Ecto neural progenitor cell (in vitro differentiated cells): Measurements from ENCODE around the gene GTPBP6.
"Not testable (repeated sequence)": the region's sequence is repeated elsewhere in the genome, so short reads cannot be mapped to it uniquely, and the experiment has no call there.

Experiments
- DNase-seq: peaks from one replicate; pipeline ENCODE4 v3.0.0-alpha.2; 2018; ENCODE audit warnings: low spot score

The GTPBP6 gene

DNA sequence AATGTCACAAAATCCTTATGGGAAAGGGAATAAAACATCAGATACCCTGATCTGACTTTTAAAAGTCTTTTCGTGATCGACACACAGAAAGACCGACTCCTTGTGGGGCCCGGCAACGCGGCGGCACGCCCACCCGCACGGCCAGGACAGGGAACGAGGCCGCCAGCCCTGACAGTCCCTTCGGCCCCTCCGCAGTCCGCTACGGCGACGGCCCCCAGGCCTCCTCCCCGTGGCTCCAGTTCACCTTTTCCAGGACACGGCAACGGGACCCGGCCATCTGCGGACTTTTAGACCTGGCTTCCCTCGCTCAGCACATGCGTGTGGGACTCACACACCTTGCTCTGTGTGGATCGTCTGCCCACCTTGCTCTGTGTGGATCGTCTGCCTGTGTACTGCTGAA, 33.6 kb upstream of the GTPBP6 start:
- DNase-seq = no peak

DNA sequence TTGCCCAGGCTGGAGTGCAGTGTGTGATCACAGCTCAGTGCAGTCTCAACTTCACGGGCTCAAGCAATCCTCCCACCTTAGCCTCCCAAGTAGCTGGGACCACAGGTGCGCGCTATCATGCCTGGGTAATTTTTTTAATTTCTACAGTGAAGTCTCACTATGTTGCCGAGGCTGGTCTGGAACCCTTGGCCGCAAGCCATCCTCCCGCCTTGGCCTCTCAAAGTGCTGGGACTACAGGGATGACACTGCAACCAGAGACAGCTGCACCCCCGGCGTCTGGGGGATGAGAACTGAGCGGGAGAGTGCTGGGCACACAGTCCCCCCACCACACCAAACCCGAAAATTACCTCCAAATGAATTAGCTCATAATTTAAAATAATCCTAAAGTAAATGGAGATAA, 33.1 kb upstream of the GTPBP6 start:
- DNase-seq = no peak

DNA sequence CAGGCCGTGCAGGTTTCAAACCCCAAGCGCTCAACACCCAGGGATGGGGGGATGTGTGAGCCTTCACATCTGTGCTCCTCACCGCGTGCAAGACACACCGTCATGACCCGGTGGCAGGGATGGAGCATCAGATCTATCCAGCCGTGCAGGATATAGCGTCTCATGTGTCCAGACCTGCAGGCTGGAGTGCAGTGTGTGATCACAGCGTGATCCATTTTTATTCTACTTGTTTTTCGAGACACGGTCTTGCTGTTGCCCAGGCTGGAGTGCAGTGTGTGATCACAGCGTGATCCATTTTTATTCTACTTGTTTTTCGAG, 32.7 kb upstream of the GTPBP6 start:
- DNase-seq = not testable (repeated sequence)

DNA sequence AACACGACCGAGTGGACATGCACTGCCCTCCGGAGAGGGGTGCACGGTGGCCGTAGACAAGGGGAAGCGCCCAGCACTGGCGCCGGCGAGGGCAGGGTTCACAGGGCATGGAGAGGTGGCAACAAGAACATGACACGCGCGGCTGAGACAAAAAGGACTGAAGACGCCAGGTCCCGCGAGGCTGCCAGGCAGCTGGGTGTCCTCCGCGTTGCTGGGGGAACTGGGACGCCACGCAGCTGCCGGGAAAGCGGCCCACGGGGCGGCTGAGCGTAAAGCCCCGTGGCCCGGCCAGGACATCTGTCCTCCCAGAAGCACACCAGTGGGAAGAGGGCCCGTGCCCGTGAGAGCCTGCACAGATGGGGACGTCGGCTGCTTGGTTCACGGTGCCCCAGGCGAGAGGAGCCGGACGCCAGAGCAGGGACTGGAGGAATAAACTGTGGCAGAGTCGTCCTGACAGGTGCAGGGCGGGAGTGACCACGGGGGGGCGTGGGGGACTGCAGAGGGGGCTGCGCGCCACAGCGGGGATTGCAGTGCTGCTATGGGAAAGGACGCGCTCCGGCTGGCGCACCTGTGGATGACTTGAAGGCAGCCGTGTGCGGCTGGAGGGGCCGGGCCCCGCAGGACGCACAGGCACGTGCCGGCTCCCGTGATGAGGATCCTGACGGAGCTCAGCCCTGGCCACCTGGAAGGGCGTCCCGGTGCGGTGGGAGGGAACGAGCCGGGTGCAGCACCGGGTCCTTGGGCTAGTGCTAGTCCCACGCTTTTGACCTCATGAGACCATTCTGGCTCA, 32.1 kb upstream of the GTPBP6 start:
- DNase-seq = no peak

DNA sequence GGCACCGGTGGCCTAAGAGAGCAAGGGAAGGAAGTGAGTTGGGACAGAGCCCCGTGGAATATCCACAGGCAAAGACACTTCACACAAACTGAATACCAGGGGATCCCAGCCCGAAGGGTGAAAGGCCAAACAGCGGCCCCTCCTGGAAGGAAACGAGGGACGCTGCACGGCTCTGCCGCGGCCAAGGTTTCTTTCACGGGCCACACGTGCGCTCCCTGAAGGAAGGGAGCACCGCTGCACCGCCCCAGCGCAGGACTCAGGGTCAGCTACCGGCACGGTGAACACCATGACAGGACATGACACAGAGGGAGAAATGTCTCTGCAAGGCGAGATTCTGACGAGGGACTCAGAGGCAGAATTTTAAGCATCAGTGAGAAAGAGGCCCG, 31.5 kb upstream of the GTPBP6 start:
- no peak for DNase-seq

DNA sequence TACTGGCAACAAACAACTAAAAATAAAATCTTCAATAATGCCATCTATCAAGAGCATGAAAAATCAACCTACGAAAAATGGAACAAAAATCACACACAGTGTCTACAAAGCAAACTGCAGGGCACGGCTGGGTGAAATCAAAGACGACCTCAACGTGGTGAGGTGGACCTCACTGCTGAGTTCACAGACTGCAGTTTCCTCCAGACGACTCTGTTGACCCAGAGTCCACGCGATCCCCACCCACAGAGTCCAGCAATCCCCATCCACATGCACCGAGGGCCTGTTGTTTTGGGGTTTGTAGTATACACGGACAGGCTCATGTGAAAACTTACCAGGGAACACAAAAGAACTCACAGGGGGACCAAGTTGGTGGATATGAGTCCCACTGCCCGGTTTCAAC, 31.1 kb upstream of the GTPBP6 start:
- DNase-seq = no peak

DNA sequence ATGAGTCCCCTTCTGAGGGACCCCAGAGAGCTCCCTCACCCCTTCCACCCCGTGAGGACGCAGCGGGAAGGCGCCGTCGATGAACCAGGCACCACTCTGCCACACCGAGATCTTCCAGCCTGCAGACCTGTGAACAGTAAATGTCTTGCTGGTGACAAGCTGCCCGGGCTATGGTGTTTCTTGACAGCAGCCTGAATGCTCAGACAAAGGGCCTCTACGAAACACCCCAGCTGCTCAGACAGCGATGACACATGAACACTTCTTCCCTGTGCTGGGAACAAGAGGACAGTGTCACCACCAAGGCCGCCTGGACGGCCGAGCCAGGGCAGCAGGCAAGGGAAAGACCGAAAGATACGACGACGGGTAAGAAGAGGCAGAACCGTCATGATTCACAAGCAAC, 30.6 kb upstream of the GTPBP6 start:
- DNase-seq = no peak

DNA sequence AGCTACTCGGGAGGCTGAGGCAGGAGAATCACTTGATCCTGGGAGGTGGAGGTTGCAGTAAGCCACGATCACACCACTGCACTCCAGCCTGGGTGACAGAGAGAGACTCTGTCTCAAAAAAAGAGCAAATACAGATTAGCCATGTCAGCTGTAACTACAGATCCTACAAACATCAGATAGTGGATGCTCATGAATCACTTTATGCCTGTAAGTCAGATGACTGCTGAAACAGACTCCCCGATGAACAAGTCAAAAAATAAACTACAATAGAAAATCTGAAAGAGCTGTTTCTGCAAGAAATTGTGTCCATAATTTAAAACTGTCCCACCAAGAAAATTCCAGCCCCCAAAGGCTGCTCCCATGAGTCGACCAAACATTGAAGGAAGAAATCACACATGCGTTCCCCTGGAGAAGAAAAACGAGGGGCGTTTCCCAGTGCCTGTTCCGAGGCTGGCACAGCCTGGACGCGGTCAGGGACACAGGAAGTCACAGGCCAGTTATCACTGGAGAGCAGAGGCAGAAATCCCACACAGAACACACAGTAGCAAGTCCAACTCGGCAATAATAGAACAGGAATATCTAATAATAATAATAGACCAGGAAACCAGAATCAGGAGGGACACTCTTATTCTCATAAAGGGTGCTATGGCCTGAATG, 30.0 kb upstream of the GTPBP6 start:
- DNase-seq = no peak

DNA sequence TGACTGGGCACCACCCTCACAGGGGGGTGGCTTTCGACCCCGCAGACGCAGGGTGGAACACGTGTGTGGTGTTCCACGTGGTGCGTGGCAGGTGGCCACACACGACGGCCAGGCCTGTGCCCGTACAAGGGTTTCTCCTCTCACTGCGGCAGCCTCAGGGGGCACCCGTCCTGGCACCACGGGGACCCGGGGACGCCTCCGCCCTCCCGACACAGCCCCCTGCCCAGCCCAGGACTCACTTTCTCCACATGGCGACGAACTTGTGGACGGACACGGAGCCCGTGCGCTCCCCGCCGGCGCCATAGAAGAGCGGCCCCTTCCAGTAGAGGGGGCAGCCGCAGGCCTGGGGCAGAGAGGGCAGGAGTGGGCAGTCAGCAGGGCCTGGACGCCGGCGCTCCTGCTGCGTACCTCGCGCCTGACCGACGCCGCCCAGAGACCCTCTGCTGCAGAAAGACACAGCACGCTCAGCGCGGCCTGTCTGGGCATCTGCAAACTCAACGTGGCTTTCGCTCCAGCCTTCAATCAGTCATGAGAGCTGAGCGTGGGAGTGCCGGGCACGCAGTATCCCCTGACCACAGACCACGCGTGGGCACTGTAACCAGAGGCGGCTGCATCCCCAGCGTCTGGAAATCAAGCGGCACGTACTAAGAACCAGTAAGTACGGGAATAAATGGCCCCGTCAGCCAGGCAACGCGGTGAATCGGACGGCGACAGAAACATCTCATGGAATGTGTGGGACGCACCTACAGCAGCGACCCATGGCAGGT, 28.9 kb upstream of the GTPBP6 start:
- DNase-seq = no peak

DNA sequence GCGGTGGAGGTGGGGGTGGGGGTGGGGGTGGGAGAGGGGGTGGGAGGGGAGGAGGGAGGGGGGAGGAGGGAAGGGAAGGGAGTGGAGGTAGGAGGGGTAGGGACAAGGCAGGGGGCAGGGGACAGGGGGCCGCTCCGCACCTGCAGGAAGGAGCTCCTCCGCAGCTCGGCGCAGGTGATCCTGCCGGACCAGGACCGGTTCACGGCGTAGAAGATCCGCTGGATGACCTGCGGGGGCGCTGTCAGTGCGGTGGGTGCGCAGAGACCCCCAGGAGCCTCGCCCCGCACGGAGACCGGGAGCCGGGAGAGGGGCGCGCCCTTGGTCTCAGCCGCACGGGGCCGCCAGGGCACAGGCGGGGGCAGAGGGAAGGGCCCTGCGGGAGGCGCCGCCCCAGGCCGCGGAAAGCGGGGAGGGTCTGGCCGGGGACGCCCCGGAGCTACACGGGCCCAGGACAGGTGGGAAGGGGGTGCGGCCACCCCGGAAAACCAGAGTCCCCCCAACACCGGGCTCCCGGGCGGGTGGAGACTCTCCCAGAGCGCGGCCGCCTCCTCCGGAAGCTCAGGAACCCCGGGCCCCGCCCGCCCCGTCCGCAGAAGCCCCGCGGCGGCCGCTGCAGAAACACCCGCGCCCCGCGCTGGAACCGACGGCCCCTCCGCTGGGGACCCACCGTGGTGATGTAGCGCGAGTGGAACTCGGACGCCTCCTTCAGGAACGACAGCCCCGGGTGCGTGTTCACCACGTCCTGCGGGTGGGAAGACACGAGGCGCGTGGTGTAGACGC, 27.6 kb upstream of the GTPBP6 start:
- DNase-seq = no peak

DNA sequence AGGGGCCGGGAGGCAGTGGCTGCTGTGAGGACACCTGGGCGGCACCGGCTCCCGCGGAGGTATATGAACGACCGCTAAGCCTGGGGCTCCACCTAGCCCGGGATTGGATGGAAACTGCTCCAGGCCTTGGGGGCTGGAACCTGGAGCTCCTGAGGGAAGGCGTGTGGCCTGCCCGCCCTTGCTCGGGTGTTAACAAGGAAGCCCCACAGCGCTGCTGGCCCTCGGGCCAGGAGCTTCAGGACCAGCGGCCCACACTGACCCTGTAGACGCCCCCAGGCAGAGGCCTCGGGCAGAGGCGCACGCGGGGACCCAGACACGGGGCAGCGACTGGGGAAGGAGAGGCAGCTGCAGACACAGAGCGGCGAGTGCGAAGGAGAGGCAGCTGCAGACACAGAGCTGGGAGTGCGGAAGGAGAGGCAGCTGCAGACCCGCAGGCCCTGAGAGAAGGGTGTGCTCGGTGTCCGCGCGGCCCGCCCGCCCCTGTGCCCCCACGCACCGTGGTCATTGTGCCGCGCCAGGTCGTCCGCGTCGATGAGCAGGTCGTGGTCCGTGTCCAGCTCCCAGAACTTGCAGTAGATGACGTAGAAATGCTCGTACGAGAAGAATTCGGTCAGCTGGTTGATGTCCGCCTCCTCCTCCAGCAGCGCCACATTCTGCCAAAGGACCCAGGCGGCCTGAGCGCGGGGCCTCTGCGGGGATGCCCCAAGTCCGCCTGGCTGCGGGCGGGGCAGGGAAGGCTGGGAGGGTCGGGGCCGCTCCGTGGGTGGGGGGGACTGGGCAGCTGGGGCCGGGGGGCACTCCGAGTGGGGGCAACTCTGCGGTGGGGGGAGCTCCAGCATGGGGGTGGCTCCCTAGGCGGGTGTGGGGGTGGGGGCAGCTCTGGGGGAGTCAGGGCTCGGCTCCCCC, 26.7 kb upstream of the GTPBP6 start:
- no peak for DNase-seq

DNA sequence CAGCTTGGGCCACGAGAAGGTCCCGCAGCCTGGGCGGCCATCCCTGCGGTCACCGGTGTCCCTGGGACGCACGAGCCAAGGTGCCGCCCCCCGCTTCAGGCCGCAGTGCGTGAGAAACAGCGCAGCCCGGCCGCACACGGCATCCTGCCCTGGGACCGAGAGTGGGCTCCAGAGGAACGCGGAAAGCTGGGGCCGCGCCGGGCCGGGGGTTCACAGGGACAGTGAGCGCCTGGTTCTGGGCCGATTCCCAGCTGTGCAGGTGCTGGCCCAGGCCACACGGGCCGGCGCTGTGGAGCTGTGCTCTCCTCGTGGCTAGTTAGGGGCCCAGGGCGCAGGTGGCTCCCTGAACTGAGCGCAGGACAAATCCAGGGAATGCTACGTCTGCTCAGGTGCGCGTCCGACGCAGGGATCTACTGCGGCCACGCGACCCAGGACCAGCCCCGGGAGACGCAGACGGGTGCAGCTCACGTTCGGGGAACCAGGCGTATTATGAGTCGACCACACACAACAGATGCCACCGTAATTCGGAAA, 25.8 kb upstream of the GTPBP6 start:
- no peak for DNase-seq

DNA sequence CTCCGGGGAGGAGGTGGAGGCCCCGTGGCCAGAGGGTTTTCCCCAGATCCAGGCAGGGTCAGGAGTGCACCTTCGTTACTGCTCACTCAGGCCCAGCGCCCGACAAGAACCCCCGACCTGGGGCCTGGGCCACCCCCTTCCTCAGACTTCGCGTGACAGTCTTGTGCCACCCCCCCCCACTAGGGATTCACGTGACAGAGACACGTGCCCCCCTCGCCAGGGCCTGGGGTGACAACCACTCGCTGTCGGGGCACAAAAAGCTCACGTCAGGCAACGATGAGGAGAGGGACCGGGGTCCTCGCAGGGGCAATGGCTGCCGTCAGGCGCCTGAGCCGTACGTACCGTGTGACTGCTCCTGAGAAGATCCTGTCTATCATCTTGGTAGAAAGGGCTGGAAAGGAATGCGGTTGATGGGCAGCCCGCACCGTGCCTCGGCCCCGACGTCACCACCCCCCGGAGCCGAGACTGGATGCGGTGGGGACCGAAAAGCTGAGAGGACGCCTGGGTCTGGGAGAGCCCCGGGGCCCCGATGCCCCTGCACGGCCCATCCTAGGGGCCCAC, 23.0 kb upstream of the GTPBP6 start:
- no peak for DNase-seq

DNA sequence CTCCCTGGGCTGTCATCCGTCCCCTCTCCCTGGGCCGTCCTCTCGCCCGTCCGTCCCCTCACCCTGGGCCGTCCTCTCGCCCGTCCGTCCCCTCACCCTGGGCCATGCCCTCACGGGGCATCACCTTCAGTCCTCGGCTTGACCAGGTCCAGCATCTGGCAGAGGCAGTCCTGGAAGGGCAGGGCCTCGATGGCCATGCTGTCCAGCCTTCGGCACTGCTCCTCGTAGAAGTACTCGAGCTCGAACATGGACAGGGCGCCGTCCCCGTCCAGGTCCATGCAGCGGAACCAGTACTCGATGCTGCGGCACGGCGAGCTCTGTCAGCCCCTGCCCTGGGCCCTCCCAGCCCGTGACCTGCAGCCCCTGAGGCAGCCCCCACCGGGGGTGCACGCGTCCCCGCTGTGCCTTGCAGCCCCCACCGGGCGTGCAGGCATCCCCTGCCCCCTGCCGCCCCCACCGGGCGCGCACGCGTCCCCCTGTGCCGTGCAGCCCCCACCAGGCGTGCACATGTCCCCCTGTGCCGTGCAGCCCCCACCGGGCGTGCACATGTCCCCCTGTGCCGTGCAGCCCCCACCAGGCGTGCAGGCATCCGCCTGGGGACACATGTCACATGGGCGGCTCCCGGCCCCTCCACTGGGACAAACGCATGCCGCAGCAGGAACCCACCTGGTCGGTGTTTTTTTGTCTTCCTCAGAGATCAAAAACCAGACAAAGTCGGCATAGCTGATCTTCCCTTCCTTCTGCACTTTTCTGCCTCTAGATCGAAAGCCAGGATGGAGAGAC, 22.2 kb upstream of the GTPBP6 start:
- DNase-seq = no peak

DNA sequence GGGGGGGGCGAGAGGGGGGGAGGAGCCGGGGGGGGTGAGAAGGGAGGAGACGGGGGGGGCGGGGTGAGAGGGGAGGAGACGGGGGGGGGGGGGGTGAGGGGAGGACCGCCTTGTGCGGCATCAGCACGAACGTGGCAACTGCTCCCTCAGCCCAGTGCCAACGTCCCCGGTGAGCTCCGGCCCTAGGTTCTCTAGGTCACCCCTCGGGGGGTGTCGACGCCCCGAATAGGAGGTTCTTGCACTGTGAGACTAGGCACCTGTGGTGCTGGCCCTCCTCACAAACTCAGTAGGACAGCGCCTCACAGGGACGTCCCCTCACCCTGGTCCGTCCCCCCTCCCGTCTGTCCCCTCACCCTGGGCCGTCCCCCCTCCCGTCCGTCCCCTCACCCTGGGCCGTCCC, 21.5 kb upstream of the GTPBP6 start:
- DNase-seq = no peak

DNA sequence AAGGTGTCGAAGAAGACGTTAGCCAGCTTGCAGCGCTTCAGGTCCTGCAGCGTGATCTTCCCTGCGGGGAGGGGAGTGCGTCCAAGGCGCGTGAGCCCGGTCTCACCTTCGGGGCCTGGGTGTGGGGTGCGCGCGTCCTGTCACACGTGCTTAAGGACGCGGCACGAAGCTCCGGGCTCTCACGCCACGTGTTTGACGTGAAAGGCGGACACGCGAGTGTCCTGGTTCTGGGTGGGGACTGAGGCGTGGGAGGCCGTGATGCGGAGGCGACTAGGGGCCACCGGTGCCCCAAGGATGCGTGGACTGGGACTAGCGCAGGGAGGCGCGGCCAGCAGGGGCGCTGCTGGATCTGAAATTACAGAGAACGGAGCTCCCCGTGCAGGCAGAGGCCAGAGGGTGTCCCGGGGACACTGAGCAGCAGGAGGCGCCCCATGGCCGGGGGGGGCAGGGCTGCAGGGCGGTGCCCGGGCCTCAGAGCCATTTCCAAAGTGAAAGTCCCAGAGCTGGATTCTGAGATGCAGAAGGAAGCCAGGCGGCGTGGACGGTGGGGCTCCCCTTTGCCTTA, 20.3 kb upstream of the GTPBP6 start:
- no peak for DNase-seq

DNA sequence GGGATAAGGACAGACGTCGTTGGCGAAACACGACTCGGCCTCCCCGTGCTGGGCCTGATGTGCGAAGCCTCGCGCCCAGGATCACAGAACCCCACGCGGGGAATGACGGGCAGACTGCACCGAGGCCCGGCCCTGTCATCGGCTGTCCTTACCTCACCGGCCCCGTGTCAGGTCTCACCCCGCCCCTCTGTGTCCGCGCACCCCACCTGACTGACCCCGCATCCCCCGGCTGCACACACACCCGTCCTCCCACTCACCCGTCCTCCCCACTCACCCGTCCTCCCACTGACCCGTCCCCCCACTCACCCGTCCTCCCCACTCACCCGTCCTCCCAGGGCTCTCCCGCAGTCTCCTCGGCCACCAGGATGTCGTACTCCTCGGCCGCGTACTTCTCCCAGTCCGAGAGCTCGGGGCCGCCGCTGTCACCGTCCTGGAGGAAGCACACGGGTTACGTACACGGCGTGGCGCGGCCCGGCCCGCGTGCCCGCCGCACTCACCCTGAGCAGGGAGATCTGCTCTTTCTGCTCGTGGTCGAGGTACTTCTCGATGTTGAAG, 19.8 kb upstream of the GTPBP6 start:
- DNase-seq = no peak

DNA sequence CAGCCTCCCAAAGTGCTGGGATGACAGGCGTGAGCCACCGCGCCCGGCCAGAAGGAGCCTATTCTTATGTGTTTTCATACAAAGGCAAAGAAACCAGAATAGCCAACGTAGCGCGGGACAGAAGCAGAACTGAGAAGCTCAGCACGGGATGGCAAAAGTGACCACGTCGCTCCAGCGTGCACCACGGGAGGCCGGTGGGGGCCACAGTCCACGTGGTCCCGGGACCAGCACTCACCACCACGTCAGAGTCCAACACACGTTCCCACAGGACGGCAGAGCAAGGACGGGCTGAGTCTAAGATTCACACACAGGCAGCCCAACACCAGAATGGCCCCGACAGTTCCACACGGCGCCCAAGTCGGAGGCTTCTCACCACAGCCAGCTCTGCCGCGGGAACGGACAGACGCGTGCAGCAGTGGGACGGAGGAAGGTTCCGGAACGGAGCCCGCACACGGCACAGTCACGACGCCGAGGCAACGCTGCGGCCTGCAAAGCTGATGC, 18.8 kb upstream of the GTPBP6 start:
- DNase-seq = no peak

DNA sequence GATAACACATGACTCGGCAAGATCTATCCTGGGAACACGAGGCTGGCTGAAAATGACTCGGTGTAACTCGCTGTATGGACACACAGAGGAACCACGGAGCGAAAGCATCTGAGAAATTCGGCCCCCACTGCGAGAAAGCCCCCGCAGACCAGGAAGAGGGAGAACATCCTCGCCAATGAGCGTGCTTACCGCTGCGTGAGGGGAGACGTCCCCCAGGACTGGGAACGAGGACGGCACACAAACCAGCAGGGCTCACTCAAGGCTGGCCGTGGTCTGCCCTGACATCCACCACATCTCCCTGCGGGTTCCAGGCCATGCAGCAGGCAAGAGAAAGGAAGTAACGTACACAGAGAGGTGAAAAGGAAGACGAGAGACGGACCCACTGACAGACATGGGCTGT, 17.6 kb upstream of the GTPBP6 start:
- no peak for DNase-seq
